ENCODE data around the gene ITPR2.

Gene ITPR2

GRCh38 chr12:26295001-26295400, 538.0 kb downstream of the ITPR2 start:
- Histone ChIP-seq H3K18ac (ENCODE audit: low read length) (no peak overlapping the region), H3K27me3 (ENCODE audit: insufficient read depth, low read length) (no peaks in the 10 kb centered on the region), H2BK5ac (ENCODE audit: low read depth, low read length, poor library complexity) (no peak overlapping the region), H3K4me3 (ENCODE audit: low read depth, low read length) (no peak overlapping the region), H3K4ac (ENCODE audit: low read depth, low read length) (no peak overlapping the region), H3K9ac (ENCODE audit: low read length) (no peak overlapping the region), H3K4me2 (ENCODE audit: low read length) (no peak overlapping the region), H3K79me2 (ENCODE audit: control insufficient read depth, insufficient read depth, low read length, poor library complexity) (peaks cover 2% of the 10 kb centered on the region), H3K4me1 (ENCODE audit: control insufficient read depth in 1 of 2, insufficient read depth in 2 of 2, low read length in 2 of 2) (peaks cover 7 to 8% of the 10 kb centered on the region in 2 experiments), H3K36me3 (ENCODE audit: control insufficient read depth in 1 of 2, insufficient read depth in 2 of 2, low read length in 2 of 2) (no peaks in the 10 kb centered on the region), H3K27ac (ENCODE audit: low read depth, low read length) (no peak overlapping the region), H4K12ac (ENCODE audit: low read depth, low read length) (no peak overlapping the region), H2BK12ac (ENCODE audit: low read length) (no peak overlapping the region), H3K14ac (ENCODE audit: low read length) (no peak overlapping the region), H2BK120ac (ENCODE audit: insufficient read depth, low read length, poor library complexity) (no peak overlapping the region), H3K23ac (ENCODE audit: low read length) (no peak overlapping the region), H3K79me1 (ENCODE audit: low read length) (peaks cover 8% of the 10 kb centered on the region), H2AK5ac (ENCODE audit: low read length) (no peak overlapping the region), H4K91ac (ENCODE audit: low read depth, low read length) (no peak overlapping the region), H2AFZ (ENCODE audit: insufficient read depth, low read length, poor library complexity) (no peak overlapping the region), H3K9me3 (ENCODE audit: insufficient read depth, low read depth, low read length) (no peaks in the 10 kb centered on the region), H4K8ac (ENCODE audit: low read depth, low read length) (no peak overlapping the region)
- DNase-seq = no peak
- WGBS (ENCODE audit: extremely low coverage, insufficient coverage, insufficient read length) = no CpG with 5 or more reads among the region's 4 CpGs

GRCh38 chr12:26293612-26294011, 539.4 kb downstream of the ITPR2 start:
- Histone ChIP-seq H3K4me1 (ENCODE audit: control insufficient read depth in 1 of 2, insufficient read depth in 2 of 2, low read length in 2 of 2) (peaks cover 5% of the 10 kb centered on the region in 2 experiments), H3K23ac (ENCODE audit: low read length) (no peak overlapping the region), H3K79me1 (ENCODE audit: low read length) (peaks cover 4% of the 10 kb centered on the region), H3K18ac (ENCODE audit: low read length) (no peak overlapping the region), H3K4ac (ENCODE audit: low read depth, low read length) (no peak overlapping the region), H4K12ac (ENCODE audit: low read depth, low read length) (no peak overlapping the region), H3K9me3 (ENCODE audit: insufficient read depth, low read depth, low read length) (no peaks in the 10 kb centered on the region), H3K27ac (ENCODE audit: low read depth, low read length) (no peak overlapping the region), H4K91ac (ENCODE audit: low read depth, low read length) (no peak overlapping the region), H3K79me2 (ENCODE audit: control insufficient read depth, insufficient read depth, low read length, poor library complexity) (peaks cover 2% of the 10 kb centered on the region), H2AK5ac (ENCODE audit: low read length) (no peak overlapping the region), H3K4me2 (ENCODE audit: low read length) (no peak overlapping the region), H3K27me3 (ENCODE audit: insufficient read depth, low read length) (no peaks in the 10 kb centered on the region), H2BK12ac (ENCODE audit: low read length) (no peak overlapping the region), H3K4me3 (ENCODE audit: low read depth, low read length) (no peak overlapping the region), H2BK120ac (ENCODE audit: insufficient read depth, low read length, poor library complexity) (no peak overlapping the region), H3K36me3 (ENCODE audit: control insufficient read depth in 1 of 2, insufficient read depth in 2 of 2, low read length in 2 of 2) (no peaks in the 10 kb centered on the region), H2AFZ (ENCODE audit: insufficient read depth, low read length, poor library complexity) (no peak overlapping the region), H3K14ac (ENCODE audit: low read length) (no peak overlapping the region), H4K8ac (ENCODE audit: low read depth, low read length) (no peak overlapping the region), H3K9ac (ENCODE audit: low read length) (no peak overlapping the region), H2BK5ac (ENCODE audit: low read depth, low read length, poor library complexity) (no peak overlapping the region)
- no CpG with 5 or more reads among the region's 2 CpGs for WGBS (ENCODE audit: extremely low coverage, insufficient coverage, insufficient read length)
- DNase-seq = no peak

GRCh38 chr12:26292596-26292995, 540.4 kb downstream of the ITPR2 start:
- H3K27me3 ChIP-seq (ENCODE audit: insufficient read depth, low read length) = no peaks in the 10 kb centered on the region
- H3K4me2 ChIP-seq (ENCODE audit: low read length) = no peak overlapping the region
- H3K9ac ChIP-seq (ENCODE audit: low read length) = no peak overlapping the region
- peaks cover 2% of the 10 kb centered on the region for H3K79me1 ChIP-seq (ENCODE audit: low read length)
- no peaks in the 10 kb centered on the region for H3K9me3 ChIP-seq (ENCODE audit: insufficient read depth, low read depth, low read length)
- no peak overlapping the region for H3K23ac ChIP-seq (ENCODE audit: low read length)
- H2AK5ac ChIP-seq (ENCODE audit: low read length) = no peak overlapping the region
- no peak overlapping the region for H4K91ac ChIP-seq (ENCODE audit: low read depth, low read length)
- no peak overlapping the region for H2BK5ac ChIP-seq (ENCODE audit: low read depth, low read length, poor library complexity)
- no peak overlapping the region for H2BK120ac ChIP-seq (ENCODE audit: insufficient read depth, low read length, poor library complexity)
- no peaks in the 10 kb centered on the region for H3K79me2 ChIP-seq (ENCODE audit: control insufficient read depth, insufficient read depth, low read length, poor library complexity)
- H3K4ac ChIP-seq (ENCODE audit: low read depth, low read length) = no peak overlapping the region
- H2BK12ac ChIP-seq (ENCODE audit: low read length) = no peak overlapping the region
- no peak for DNase-seq
- H3K4me3 ChIP-seq (ENCODE audit: low read depth, low read length) = no peak overlapping the region
- peaks cover 2% of the 10 kb centered on the region in 2 experiments for H3K4me1 ChIP-seq (ENCODE audit: control insufficient read depth in 1 of 2, insufficient read depth in 2 of 2, low read length in 2 of 2)
- no peak overlapping the region for H3K18ac ChIP-seq (ENCODE audit: low read length)
- WGBS (ENCODE audit: extremely low coverage, insufficient coverage, insufficient read length) = no CpG with 5 or more reads among the region's 1 CpG
- no peak overlapping the region for H4K8ac ChIP-seq (ENCODE audit: low read depth, low read length)
- H3K27ac ChIP-seq (ENCODE audit: low read depth, low read length) = no peak overlapping the region
- H2AFZ ChIP-seq (ENCODE audit: insufficient read depth, low read length, poor library complexity) = no peak overlapping the region
- H3K36me3 ChIP-seq (ENCODE audit: control insufficient read depth in 1 of 2, insufficient read depth in 2 of 2, low read length in 2 of 2) = no peaks in the 10 kb centered on the region
- no peak overlapping the region for H3K14ac ChIP-seq (ENCODE audit: low read length)
- no peak overlapping the region for H4K12ac ChIP-seq (ENCODE audit: low read depth, low read length)

GRCh38 chr12:26290565-26290964, 542.4 kb downstream of the ITPR2 start:
- H3K36me3 ChIP-seq (ENCODE audit: control insufficient read depth in 1 of 2, insufficient read depth in 2 of 2, low read length in 2 of 2) = no peaks in the 10 kb centered on the region
- no peak overlapping the region for H3K23ac ChIP-seq (ENCODE audit: low read length)
- no peaks in the 10 kb centered on the region for H3K9me3 ChIP-seq (ENCODE audit: insufficient read depth, low read depth, low read length)
- no peak overlapping the region for H3K14ac ChIP-seq (ENCODE audit: low read length)
- no peaks in the 10 kb centered on the region for H3K79me2 ChIP-seq (ENCODE audit: control insufficient read depth, insufficient read depth, low read length, poor library complexity)
- no peak overlapping the region for H3K4me2 ChIP-seq (ENCODE audit: low read length)
- H3K4me1 ChIP-seq (ENCODE audit: control insufficient read depth in 1 of 2, insufficient read depth in 2 of 2, low read length in 2 of 2) = no peaks in the 10 kb centered on the region
- no peak overlapping the region for H2AFZ ChIP-seq (ENCODE audit: insufficient read depth, low read length, poor library complexity)
- no peak overlapping the region for H2BK120ac ChIP-seq (ENCODE audit: insufficient read depth, low read length, poor library complexity)
- no peak overlapping the region for H3K9ac ChIP-seq (ENCODE audit: low read length)
- DNase-seq = no peak
- WGBS (ENCODE audit: extremely low coverage, insufficient coverage, insufficient read length) = no CpG with 5 or more reads among the region's 2 CpGs
- H3K27ac ChIP-seq (ENCODE audit: low read depth, low read length) = no peak overlapping the region
- no peaks in the 10 kb centered on the region for H3K79me1 ChIP-seq (ENCODE audit: low read length)
- H2BK12ac ChIP-seq (ENCODE audit: low read length) = no peak overlapping the region
- H3K18ac ChIP-seq (ENCODE audit: low read length) = no peak overlapping the region
- H2BK5ac ChIP-seq (ENCODE audit: low read depth, low read length, poor library complexity) = no peak overlapping the region
- H3K27me3 ChIP-seq (ENCODE audit: insufficient read depth, low read length) = no peaks in the 10 kb centered on the region
- H3K4ac ChIP-seq (ENCODE audit: low read depth, low read length) = no peak overlapping the region
- no peak overlapping the region for H4K12ac ChIP-seq (ENCODE audit: low read depth, low read length)
- no peak overlapping the region for H3K4me3 ChIP-seq (ENCODE audit: low read depth, low read length)
- H4K8ac ChIP-seq (ENCODE audit: low read depth, low read length) = no peak overlapping the region
- no peak overlapping the region for H2AK5ac ChIP-seq (ENCODE audit: low read length)
- no peak overlapping the region for H4K91ac ChIP-seq (ENCODE audit: low read depth, low read length)

Measured in trophoblast cell (in vitro differentiated cells and primary cell).